ENCODE data around the gene CARF.
A peak's percentile ranks its signal among the peaks of the same experiment; 100 is the strongest.
"Not testable (repeated sequence)": the region's sequence is repeated elsewhere in the genome, so short reads cannot be mapped to it uniquely, and the experiment has no call there.

CARF gene

GRCh38 chr2:202934456-202934855 is 22.4 kb downstream of the CARF start:
- DNase-seq (ENCODE audit: low spot score): no peak

- DNase-seq (ENCODE audit: low spot score): no peak
These were observed 26.9 kb downstream of the CARF start for GRCh38 chr2:202938960-202939359.

DNA sequence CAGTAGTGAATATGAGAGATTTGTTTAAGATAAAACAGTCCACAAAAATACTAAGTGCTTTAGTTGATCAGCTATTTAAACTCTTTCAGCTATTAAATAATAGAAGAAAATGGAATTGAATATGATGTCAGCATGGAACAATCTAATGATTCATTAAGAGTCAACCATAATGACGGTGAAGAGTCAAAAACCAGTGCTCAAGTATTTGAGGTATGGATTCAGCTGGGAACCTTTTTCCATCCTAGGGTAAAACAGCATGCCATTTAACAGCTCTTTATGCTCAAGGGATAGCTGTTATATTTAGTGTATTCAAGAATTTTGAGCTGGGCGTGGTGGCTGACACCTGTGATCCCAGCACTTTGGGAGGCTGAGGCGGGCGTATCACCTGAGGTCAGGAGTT is 29.7 kb downstream of the CARF start:
- no peak for DNase-seq (ENCODE audit: low spot score)

- no peak for DNase-seq (ENCODE audit: low spot score)
These were observed 32.3 kb downstream of the CARF start for GRCh38 chr2:202944408-202944807.

GRCh38 chr2:202944816-202945215 is 32.7 kb downstream of the CARF start:
- no peak for DNase-seq (ENCODE audit: low spot score)

DNA sequence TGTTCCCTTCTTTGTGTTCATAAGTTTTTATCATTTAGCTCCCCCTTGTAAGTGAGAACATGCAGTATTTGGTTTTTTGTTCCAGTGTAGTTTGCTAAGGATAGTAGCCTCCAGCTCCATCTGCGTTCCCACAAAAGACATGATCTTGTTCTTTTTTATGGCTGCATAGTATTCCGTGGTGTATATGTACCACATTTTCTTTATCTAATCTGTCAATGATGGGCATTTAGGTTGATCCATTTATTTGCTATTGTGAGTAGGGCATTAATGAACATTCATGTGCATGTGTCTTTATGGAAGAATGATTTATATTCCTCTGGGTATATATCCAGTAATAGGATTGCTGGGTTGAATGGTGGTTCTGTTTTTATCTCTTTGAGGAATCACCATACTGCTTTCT is 33.4 kb downstream of the CARF start:
- no peak for DNase-seq (ENCODE audit: low spot score)

DNA sequence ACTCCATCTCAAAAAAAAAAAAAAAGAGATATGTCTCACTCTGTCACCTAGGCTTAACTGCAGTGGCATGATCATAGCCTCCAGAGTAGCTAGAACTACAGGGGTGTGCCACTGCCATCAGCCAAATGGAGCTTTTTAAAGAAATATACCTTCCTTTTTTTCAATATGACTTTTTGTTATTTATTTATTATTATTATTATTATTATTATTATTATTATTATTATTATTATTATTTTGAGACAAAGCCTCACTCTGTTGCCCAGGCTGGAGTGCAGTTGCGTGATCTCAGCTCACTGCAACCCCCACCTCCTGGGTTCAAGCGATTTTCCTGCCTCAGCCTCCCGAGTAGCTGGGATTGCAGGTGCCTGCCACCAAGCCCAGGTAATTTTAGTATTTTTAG is 37.3 kb downstream of the CARF start:
- DNase-seq (ENCODE audit: low spot score): not testable (repeated sequence)

- DNase-seq (ENCODE audit: low spot score): no peak
These were observed 38.5 kb downstream of the CARF start for GRCh38 chr2:202950592-202950991.

DNA sequence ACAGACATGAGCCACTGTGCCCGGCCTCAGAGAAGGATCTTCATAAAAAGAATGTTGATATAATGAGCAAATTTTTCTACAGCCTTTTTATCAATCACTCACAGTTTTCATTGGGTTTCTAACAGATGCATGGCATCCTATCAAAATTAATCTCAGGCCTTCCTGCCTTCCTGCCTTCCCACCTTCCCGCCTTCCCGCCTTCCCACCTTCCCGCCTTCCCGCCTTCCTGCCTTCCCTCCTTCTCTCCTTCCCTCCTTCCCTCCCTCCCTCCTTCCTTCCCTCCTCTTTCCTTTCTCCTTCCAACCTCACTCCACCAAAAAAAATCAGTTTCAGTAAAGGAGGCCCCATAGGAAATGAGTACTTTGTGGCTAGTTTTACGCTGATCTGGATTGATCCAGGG is 48.4 kb downstream of the CARF start:
- DNase-seq (ENCODE audit: low spot score): no peak

DNA sequence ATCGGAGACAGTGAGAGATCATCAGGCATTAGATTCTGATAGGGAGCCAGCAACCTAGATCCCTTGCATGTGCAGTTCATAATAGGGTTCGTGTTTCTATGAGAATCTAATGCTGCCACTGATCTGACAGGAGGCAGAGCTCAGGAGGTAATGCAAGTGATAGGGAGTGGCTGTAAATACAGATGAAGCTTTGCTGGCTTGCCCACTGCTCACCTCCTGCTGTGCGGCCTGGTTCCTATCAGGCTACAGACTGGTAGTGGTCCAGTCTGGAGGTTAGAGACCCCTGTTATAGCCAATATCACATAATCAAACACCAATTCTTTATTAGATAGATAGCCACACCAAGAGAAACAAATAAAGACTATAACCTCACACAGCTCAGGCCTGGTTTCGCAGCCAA is 51.6 kb downstream of the CARF start:
- DNase-seq (ENCODE audit: low spot score): no peak

DNA sequence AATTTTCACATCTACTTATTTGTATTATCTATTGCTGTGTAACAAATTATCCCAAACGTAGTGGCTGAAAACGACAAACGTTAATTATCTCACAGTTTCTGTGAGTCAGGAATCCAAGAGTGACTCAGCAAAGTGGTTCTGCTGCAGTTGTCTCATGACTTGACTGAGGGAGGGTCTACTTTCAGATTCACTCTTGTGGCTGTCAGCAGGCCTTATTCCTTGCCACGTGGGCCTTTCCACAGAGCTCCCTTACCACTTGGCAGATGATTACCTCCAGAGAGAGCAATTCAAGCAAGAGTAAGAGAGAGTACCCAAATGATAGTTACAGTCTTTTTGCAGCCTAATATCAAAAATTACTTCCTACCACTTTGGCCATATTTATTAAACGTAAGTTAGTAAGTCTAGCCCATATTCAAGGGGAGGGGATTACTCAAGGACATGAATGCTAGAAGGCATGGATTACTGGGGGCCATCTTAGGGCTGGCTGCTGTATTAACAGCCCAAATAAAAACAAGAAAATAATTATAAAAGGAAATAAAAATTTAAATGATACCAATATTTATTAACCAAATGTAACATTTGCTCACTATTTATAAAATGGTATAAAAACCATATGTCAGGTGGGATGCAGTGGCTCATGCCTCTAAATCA is 53.9 kb downstream of the CARF start:
- DNase-seq (ENCODE audit: low spot score): no peak

DNA sequence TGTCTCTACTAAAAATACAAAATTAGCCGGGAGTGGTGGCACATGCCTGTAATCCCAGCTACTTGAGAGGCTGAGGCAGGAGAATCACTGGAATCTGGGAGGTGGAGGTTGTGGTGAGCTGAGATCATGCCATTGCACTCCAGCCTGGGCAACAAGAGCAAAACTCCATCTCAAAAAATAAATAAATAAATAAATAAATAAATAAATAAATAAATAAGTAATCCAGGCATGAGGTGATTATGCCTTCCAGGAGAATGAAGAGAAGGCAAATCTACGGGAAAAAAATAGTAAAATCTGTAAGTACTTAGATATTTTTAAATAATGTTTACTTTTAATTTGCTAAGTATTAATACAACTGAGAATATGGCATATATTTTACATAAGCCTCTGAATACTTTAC is 57.3 kb downstream of the CARF start:
- not testable (repeated sequence) for DNase-seq (ENCODE audit: low spot score)

DNA sequence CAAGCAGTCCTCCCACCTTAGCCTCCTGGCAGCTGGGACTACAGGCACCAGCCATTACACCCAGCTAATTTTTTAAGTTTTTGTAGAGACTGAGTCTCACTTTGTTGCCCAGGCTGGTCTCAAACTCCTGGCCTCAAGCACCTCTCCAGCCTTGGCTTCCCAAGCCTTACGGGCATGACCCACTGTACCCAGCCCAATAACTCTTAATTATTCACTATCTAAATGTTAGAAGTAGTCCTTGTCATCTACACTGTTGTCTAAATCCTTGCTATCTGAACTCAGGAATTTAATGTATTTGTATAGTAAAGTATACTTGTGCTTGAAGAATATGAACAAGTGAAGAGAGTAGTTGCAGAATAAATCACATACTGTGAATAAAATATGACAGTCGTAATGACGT is 64.7 kb downstream of the CARF start:
- no peak for DNase-seq (ENCODE audit: low spot score)

DNA sequence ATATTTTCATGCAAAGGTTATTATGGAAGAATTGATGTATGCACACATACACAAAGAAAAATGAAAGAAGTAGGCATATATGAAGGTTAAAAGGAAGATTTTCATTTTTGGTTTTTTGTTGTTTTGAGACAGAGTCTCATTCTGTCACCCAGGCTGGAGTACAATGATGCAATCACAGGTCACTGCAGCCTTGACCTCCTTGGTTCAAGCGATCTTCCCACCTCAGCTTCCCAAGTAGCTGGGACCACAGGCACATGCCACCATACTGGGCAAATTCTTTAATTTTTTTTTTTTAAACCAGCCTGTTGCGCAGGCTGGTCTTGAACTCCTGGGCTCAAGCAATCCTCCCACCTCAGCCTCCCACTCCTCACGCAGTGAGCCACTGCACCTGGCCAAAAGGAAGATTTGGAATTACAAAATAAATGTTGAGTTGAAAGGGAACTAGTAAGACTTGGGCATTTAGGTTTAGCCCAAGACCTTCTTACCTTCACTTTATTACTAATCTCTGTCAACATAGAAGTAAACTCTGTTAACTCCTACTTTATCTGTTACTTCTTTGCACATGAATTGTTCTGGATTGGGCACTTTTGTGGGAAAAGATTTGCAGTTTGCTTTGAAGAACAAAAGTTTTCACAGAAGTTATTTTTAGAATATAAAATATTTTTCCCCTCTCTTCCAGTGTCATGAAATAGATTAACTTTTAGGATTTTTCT is 70.9 kb downstream of the CARF start:
- DNase-seq (ENCODE audit: low spot score): no peak

DNA sequence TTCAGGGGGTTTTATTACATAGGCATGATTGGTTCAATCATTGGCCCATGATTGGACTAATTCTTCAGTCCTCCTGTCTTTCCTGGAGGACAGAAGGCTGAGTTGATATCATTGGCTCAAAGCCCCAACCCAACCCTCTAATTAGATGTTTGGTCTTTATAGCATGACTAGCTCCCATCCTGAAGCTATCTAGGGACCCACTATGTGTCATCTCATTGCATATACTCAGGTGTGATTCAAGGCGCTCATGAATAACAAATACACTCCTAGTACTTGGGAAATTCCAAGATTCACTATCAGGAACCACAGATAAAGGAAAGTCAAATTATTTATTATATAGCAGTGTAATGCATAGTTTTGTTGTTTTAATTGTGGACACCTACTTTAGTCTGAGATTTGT is 77.7 kb downstream of the CARF start:
- no peak for DNase-seq (ENCODE audit: low spot score)

DNA sequence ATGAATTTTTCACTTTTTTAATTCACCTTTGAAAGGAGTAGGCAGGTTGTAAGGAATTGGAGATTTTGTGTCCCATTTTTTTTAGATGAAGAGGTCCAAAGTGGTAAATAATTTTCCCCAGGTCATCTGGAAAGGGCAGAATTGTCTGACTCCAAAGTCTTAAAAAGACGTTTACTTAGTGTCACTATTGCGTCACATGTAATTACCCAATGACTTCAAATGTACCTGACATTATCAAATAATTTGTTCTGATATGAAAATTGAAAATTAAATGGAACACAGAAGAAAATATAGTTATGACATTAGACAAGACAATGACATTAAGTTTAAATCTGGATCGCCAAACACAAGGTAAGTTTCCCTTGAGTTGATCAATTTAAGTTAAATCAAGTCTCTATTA is 78.4 kb downstream of the CARF start:
- DNase-seq (ENCODE audit: low spot score): no peak

GRCh38 chr2:202997113-202997512 is 85.0 kb downstream of the CARF start:
- not testable (repeated sequence) for DNase-seq (ENCODE audit: low spot score)

DNA sequence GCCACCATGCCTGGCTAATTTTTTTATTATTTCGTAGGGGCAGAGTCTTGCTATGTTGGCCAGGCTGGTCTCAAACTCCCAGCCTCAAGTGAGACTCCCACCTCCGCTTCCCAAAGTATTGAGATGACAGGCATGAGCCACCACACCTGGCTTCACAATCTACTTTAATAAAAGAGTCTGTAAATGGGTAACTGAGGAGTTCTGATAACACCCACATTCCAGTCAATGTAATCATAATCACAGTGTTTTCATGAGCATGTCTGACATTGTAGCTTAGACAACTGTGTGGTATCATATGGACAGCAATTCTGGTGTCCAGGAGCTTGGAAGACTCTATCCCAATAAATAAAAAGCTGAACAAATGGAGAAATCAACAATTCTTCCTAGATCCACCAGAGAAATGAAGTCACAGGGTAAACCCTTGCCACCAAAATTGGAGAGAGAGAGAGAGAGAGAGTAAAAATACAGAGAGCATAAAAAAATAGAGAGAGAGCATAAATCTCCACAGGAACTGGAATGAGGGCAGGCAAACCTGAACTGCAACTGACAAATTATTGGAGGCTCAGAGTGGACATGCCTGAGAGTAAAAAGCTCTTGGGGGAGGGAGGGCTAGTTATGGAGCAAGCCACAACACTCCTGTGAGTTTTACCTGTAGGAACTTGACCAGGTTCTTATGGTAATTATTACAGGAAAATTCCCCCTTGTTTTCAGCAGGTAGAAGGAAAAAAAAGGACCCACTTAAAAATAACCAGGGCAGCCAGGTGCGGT is 90.2 kb downstream of the CARF start:
- DNase-seq (ENCODE audit: low spot score): no peak

DNA sequence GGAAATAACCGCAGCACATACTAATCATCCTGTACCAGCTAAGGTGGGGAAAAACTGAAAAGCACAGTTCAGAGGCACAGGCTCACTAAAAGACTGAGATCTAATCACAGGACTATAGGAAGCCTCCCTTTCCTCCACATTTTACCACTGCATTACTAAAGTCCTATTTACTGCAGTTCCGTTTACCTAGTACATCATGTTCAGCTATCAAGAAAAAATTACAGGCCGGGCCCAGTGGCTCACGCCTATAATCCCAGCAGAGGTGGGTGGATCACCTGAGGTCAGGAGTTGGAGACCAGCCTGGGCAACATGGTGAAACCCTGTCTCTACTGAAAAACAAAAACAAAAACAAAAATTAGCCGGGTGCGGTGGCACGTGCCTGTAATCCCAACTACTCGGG is 91.6 kb downstream of the CARF start:
- no peak for DNase-seq (ENCODE audit: low spot score)

DNA sequence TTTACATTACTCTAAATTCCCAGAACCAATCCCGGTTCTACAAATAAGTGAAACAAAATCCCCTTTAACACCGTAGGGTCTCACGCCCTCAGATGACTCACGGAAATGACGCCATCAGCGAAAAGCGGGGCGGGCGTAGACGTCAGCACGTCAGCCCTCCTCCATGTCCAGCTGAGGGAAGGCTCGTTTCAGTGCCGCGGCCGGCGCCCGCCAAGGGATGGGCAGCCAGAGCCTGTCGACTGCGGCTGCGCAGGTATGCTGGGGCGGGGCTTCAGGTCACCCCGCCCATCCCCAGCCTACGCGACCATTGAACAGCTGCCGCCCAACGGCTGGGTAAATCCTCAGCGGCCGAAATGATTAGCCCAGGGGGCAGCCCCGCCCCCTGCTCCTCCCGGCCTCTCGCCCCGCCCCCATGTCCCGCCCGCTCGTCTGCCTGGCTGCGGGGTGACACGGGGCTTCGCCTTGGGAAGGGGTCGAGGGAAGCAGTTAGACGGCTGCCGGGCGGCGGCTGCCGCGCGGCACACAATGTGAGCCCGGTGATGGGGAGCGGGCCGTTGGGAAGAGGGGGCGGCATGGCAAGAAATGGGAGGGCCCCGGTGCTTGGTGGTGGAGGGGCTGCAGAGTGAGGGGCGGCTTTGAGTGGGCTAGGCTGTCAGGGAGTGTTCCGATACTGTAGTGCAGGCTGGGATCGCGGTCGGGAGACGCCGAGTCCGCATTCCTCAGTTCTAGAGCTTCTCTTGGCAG is 102.6 kb downstream of the CARF start, which contains the start of gene NBEAL1:
NBEAL1 (plus strand) TSS at position 420 of the 744 bp plus-strand sequence. CDS start 1,510 bp downstream, outside the sequence.
- peak; percentile 95 for DNase-seq (ENCODE audit: low spot score)

GRCh38 chr2:203016716-203017115 is 104.6 kb downstream of the CARF start:
- DNase-seq (ENCODE audit: low spot score): no peak

DNA sequence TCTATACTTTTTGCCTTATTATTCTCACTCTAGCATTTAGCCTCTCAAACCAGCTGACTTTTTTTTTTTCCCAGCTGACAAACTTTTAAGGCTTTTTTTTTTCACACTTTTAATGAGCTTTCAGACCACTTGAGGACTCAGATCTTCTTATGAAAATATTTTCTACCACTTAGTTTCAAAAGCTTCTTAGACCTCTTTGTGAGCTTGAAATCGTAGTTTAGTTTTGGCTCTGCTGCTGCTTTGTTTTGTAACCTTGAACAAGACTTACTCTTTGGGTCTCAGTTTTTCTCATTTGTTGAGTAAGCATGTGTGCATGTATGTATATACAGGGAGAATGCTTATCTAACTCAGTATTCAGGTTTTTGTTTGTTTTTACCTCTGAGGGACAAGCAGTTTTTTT is 106.1 kb downstream of the CARF start:
- no peak for DNase-seq (ENCODE audit: low spot score)

Data from SW480 (cell line).